ENCODE measurements around the gene CATSPERB.
"Not testable (repeated sequence)": the region's sequence is repeated elsewhere in the genome, so short reads cannot be mapped to it uniquely, and the experiment has no call there.

GRCh38 chr14:91687436-91687835 lies 44.5 kb downstream of the CATSPERB start:
- not testable (repeated sequence) for TF ChIP-seq POLR2A, CTCF (IDR thresholded peaks at IDR 0.05)

Measured in heart left ventricle (tissue), 13 donors.